Neural progenitor cell (in vitro differentiated cells): ENCODE data around the gene NHSL1.

Source experiments
- CTCF ChIP-seq: fragments of 200-600 bp; sonication (generic); IDR thresholded peaks from 2 replicates; pipeline ENCODE4 v1.5.1; 2017; ENCODE audit warnings: antibody characterized with exemption, mild to moderate bottlenecking
- EZH2 ChIP-seq: fragments of 200-600 bp; sonication (generic); IDR thresholded peaks from 2 replicates; pipeline ENCODE4 v1.6.1; 2017; ENCODE audit warnings: antibody characterized with exemption, mild to moderate bottlenecking, moderate library complexity
- EZH2phosphoT487 ChIP-seq: fragments of 200-600 bp; sonication (generic); IDR thresholded peaks from 2 replicates; pipeline ENCODE4 v1.6.1; 2017; ENCODE audit warnings: antibody characterized with exemption

- TF ChIP-seq CTCF (no peak), EZH2 (no peak), EZH2phosphoT487 (no peak)
These were observed 68.7 kb downstream of the NHSL1 start for GRCh38 chr6:138430361-138431145.
